Stomach (tissue), 4 donors: ENCODE data around the gene PLD2.

Source experiments
- CTCF ChIP-seq, 7 experiments: fragments of 450-650 bp in 4 of 7; fragments of 200-600 bp in 3 of 7; sonication (generic) in 3 of 7; IDR thresholded peaks; one replicate each; pipeline ENCODE4 v1.5.1; 2016 to 2019; ENCODE audit warnings: antibody characterized with exemption in 7 of 7, control low read depth in 2 of 7, mild to moderate bottlenecking in 1 of 7
- EP300 ChIP-seq: sonication (generic); formaldehyde crosslinking; IDR thresholded peaks from one replicate; pipeline ENCODE4 v1.6.1; 2017; ENCODE audit warnings: antibody characterized with exemption
- POLR2A ChIP-seq, 4 donors: fragments of 450-650 bp; IDR thresholded peaks; one replicate each; pipeline ENCODE4 v1.6.1; 2016; ENCODE audit warnings: antibody characterized with exemption in 4 of 4, control low read depth in 2 of 4, mild to moderate bottlenecking in 1 of 4, moderate library complexity in 1 of 4
- POLR2AphosphoS5 ChIP-seq, 3 donors: sonication (generic); formaldehyde crosslinking; IDR thresholded peaks; one replicate each; pipeline ENCODE4 v1.6.1; 2016; ENCODE audit warnings: antibody characterized with exemption in 3 of 3

DNA sequence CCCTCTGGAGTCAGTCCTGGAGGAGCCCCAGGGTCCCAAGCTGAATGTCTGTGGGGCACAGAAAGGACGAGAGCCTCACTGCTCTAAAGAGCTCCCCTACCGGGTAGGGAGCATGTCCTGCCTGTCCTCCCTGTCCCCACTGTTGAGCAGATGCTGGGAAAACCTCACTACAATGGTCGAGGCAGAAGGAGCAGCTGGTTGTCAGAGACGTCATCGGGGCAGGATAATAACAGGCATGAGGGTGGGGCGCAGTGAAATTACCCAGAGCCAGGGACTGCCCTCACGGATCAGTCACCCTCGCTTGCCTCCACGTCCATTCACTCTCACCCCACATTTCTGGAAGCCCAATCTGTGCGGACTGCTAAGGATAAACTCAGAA, 34.7 kb upstream of the PLD2 start:
- no peak for TF ChIP-seq CTCF (IDR thresholded peaks at IDR 0.05)
- no peak for TF ChIP-seq EP300
- TF ChIP-seq POLR2AphosphoS5 (IDR thresholded peaks at IDR 0.05), result no peak
- TF ChIP-seq POLR2A (IDR thresholded peaks at IDR 0.05), result no peak
